ENCODE results near the gene THTPA. TPM values are rescaled to one million over a fixed set of nuclear protein-coding genes. Genes with fewer than 3 reads are reported as not detected.
A peak's percentile ranks its signal among the peaks of the same experiment; 100 is the strongest.

Gene THTPA
- total RNA-seq, 1 donor from 2014 or later = 4.5 TPM

DNA sequence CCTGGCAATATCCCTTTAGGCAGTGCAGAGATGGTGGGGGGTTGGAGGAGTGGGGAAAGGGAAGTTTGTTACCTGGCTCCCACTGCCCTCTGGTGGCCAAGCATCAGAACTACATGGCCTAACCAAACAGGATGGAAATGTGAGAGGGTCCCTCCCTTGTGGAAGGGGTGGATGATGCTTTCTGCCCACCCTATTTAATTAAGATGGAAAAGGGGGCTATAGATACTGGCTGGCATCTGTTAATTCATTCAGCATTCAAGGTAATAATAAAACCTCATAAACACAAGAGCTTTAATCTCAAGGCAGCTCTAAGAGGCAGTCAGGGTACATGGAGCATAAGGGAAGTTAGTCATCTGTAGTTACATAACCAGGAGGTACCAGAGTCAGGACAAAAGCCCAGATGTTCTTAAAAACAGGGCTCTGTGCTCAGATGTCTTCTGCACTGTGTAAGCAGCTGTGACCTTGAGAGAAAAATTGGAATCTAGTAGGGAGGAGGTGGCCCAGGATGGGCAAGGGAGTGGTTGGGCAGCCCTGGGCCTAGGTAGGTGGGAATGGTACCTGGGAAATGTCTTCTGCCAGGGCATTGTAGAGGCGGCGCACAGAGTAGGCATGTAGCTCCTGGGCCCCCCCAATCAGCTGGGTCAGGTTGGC lies 6.9 kb downstream of the THTPA start:
- H3K36me3 ChIP-seq (ENCODE audit: control insufficient read depth, insufficient read depth, low read length) = peaks cover 44% of the 10 kb centered on the region
- DNase-seq (ENCODE audit: low read depth) (peak; percentile 36), FAIRE-seq (no peak)

GRCh38 chr14:23563473-23564180 lies 7.6 kb downstream of the THTPA start:
- FAIRE-seq (no peak), DNase-seq (ENCODE audit: low read depth) (no peak)
- Histone ChIP-seq H3K4me3 (ENCODE audit: low read depth, low read length) (no peak overlapping the region), H3K36me3 (ENCODE audit: control insufficient read depth, insufficient read depth, low read length) (peaks cover 44% of the 10 kb centered on the region), H3K27me3 (ENCODE audit: control insufficient read depth, insufficient read depth, low read length) (no peaks in the 10 kb centered on the region)
- no peak for TF ChIP-seq CTCF (IDR thresholded peaks at IDR 0.05; ENCODE audit: insufficient read depth, low read length, severe bottlenecking)

More for the DNA sequence above, 6.9 kb downstream of the THTPA start:
- H3K27me3 ChIP-seq (ENCODE audit: control insufficient read depth, insufficient read depth, low read length) = no peaks in the 10 kb centered on the region
- TF ChIP-seq CTCF (IDR thresholded peaks at IDR 0.05; ENCODE audit: insufficient read depth, low read length, severe bottlenecking) = peak; percentile 86
- H3K4me3 ChIP-seq (ENCODE audit: low read depth, low read length) = no peak overlapping the region

DNA sequence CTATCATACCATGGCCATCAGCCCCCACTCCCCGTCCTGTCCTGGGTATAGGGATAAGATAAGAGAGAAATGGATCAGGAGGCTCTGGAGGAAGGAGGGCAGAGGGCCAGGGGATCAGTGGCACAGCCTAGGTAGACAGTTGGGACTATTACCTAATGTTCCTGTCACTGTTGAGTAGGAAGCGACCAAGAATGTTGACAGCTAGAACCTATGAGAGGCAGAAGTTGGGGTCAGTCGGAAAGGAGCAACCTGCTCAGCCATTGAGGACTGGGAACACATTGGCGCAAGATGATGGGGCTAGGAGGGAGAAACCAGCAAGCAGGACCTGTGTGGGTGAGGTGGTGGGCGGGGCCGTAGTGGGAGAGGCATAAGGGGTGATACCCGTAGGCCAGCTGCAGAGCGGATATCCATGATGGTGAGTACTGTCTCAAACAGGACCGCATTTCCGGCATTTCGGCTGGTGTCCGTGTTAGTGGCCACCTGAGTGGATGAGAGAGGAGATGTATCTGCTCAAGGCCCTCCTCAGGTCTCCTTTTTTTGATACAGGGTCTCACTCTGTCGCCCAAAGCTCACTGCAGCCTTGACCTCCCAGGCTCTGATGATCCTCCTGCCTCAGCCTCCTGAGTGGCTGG lies 8.2 kb downstream of the THTPA start:
- H3K36me3 ChIP-seq (ENCODE audit: control insufficient read depth, insufficient read depth, low read length) = peaks cover 40% of the 10 kb centered on the region
- no peak for TF ChIP-seq CTCF (IDR thresholded peaks at IDR 0.05; ENCODE audit: insufficient read depth, low read length, severe bottlenecking)
- FAIRE-seq = no peak
- no peak for DNase-seq (ENCODE audit: low read depth)
- no peaks in the 10 kb centered on the region for H3K27me3 ChIP-seq (ENCODE audit: control insufficient read depth, insufficient read depth, low read length)
- no peak overlapping the region for H3K4me3 ChIP-seq (ENCODE audit: low read depth, low read length)

GRCh38 chr14:23564876-23565275 lies 8.8 kb downstream of the THTPA start:
- no peak for TF ChIP-seq CTCF (IDR thresholded peaks at IDR 0.05; ENCODE audit: insufficient read depth, low read length, severe bottlenecking)
- Histone ChIP-seq H3K27me3 (ENCODE audit: control insufficient read depth, insufficient read depth, low read length) (no peaks in the 10 kb centered on the region), H3K4me3 (ENCODE audit: low read depth, low read length) (no peak overlapping the region), H3K36me3 (ENCODE audit: control insufficient read depth, insufficient read depth, low read length) (peaks cover 36% of the 10 kb centered on the region)
- no peak for DNase-seq (ENCODE audit: low read depth)
- no peak for FAIRE-seq

DNA sequence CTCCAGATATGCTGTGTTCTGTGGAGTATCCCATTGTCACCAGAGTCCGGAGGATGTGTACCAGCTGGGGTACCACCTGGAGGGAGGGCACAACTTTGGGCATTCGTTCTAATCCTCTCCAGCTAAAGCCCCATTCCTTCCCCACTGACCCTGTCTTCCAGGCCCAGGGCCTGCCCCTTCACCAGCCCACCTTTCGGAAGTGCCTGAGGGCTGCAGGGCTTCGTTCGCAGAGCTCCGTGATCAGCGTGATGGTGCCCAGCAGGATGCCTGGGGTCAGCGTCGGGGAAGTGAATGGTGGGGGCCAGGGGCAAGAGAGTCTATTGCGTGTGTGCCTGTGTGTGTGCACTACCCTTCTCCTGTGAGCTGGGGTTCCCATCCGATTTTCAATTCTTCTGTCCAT lies 9.6 kb downstream of the THTPA start:
- FAIRE-seq = peak; percentile 7
- TF ChIP-seq CTCF (IDR thresholded peaks at IDR 0.05; ENCODE audit: insufficient read depth, low read length, severe bottlenecking) = no peak
- Histone ChIP-seq H3K27me3 (ENCODE audit: control insufficient read depth, insufficient read depth, low read length) (no peaks in the 10 kb centered on the region), H3K4me3 (ENCODE audit: low read depth, low read length) (no peak overlapping the region), H3K36me3 (ENCODE audit: control insufficient read depth, insufficient read depth, low read length) (peaks cover 33% of the 10 kb centered on the region)
- DNase-seq (ENCODE audit: low read depth) = no peak
